HUES64 (cell line): Measurements from ENCODE around the gene ZDHHC7.

Source experiments
- H3K27ac ChIP-seq: 2 replicates; pipeline ENCODE4 v1.7.0; 2013; ENCODE audit warnings: low read depth, low read length, inconsistent platforms
- H3K27me3 ChIP-seq: 2 replicates; pipeline ENCODE4 v1.6.1; 2013; ENCODE audit warnings: mild to moderate bottlenecking, low read length; ENCODE audit not compliant: insufficient read depth
- H3K36me3 ChIP-seq: 2 replicates; pipeline ENCODE4 v1.6.1; 2013; ENCODE audit warnings: mild to moderate bottlenecking, low read length; ENCODE audit not compliant: insufficient read depth
- H3K4me1 ChIP-seq: 2 replicates; pipeline ENCODE4 v1.6.1; 2013; ENCODE audit warnings: mild to moderate bottlenecking, low read length, moderate library complexity; ENCODE audit not compliant: insufficient read depth
- H3K4me3 ChIP-seq: 2 replicates; pipeline ENCODE4 v1.5.1; 2013; ENCODE audit warnings: mild to moderate bottlenecking, low read length, moderate library complexity
- H3K9ac ChIP-seq: 2 replicates; pipeline ENCODE4 v1.6.1; 2013; ENCODE audit warnings: mild to moderate bottlenecking, low read depth, low read length
- H3K9me3 ChIP-seq: 2 replicates; pipeline ENCODE4 v1.6.1; 2013; ENCODE audit warnings: low read depth, low read length; ENCODE audit not compliant: insufficient read depth
- WGBS: fragments of 150-250, 120-280 bp; methylation state at CpG from one replicate; pipeline ENCODE4 v1.1.7; 2013; ENCODE audit warnings: missing lambda C conversion rate; 5-methylcytosine and 5-hydroxymethylcytosine counted together

The ZDHHC7 gene

GRCh38 chr16:84973776-84974523 is 37.4 kb downstream of the ZDHHC7 start:
- H3K36me3 ChIP-seq = peaks cover 50% of the 10 kb centered on the region
- no peak overlapping the region for H3K27ac ChIP-seq
- no peaks in the 10 kb centered on the region for H3K4me1 ChIP-seq
- H3K9ac ChIP-seq = no peak overlapping the region
- WGBS = 90% methylated on average over 21 of the region's 23 CpGs
- H3K27me3 ChIP-seq = no peaks in the 10 kb centered on the region
- no peak overlapping the region for H3K4me3 ChIP-seq
- H3K9me3 ChIP-seq = no peaks in the 10 kb centered on the region

- Histone ChIP-seq H3K27me3 (no peaks in the 10 kb centered on the region), H3K4me3 (no peak overlapping the region), H3K36me3 (peaks cover 44% of the 10 kb centered on the region), H3K9me3 (no peaks in the 10 kb centered on the region), H3K27ac (no peak overlapping the region), H3K9ac (no peak overlapping the region), H3K4me1 (no peaks in the 10 kb centered on the region)
- 93% methylated on average over 15 of the region's 15 CpGs for WGBS
Observed at GRCh38 chr16:84973236-84973635, 38.1 kb downstream of the ZDHHC7 start.

GRCh38 chr16:84970447-84971127 is 40.7 kb downstream of the ZDHHC7 start:
- Histone ChIP-seq H3K36me3 (peaks cover 18% of the 10 kb centered on the region), H3K27ac (no peak overlapping the region), H3K9ac (no peak overlapping the region), H3K4me1 (no peaks in the 10 kb centered on the region), H3K27me3 (no peaks in the 10 kb centered on the region), H3K9me3 (no peaks in the 10 kb centered on the region), H3K4me3 (no peak overlapping the region)
- WGBS = 35% methylated on average over 18 of the region's 18 CpGs

GRCh38 chr16:84967828-84968227 is 43.5 kb downstream of the ZDHHC7 start:
- H3K27ac ChIP-seq = no peak overlapping the region
- WGBS = 93% methylated on average over 16 of the region's 16 CpGs
- no peaks in the 10 kb centered on the region for H3K4me1 ChIP-seq
- no peaks in the 10 kb centered on the region for H3K9me3 ChIP-seq
- no peaks in the 10 kb centered on the region for H3K36me3 ChIP-seq
- no peak overlapping the region for H3K4me3 ChIP-seq
- H3K9ac ChIP-seq = no peak overlapping the region
- no peaks in the 10 kb centered on the region for H3K27me3 ChIP-seq

- WGBS = 91% methylated on average over 43 of the region's 43 CpGs
- Histone ChIP-seq H3K9ac (no peak overlapping the region), H3K4me3 (no peak overlapping the region), H3K36me3 (no peaks in the 10 kb centered on the region), H3K27ac (no peak overlapping the region), H3K27me3 (no peaks in the 10 kb centered on the region), H3K4me1 (no peaks in the 10 kb centered on the region), H3K9me3 (no peaks in the 10 kb centered on the region)
Observed at GRCh38 chr16:84965428-84966415, 45.6 kb downstream of the ZDHHC7 start.

- Histone ChIP-seq H3K4me3 (no peak overlapping the region), H3K4me1 (no peaks in the 10 kb centered on the region), H3K9me3 (no peaks in the 10 kb centered on the region), H3K36me3 (no peaks in the 10 kb centered on the region), H3K9ac (no peak overlapping the region), H3K27me3 (no peaks in the 10 kb centered on the region), H3K27ac (no peak overlapping the region)
- WGBS = 94% methylated on average over 18 of the region's 19 CpGs
Observed at GRCh38 chr16:84964386-84965128, 46.8 kb downstream of the ZDHHC7 start.

- 80% methylated on average over 8 of the region's 8 CpGs for WGBS
- H3K27ac ChIP-seq = no peak overlapping the region
- H3K4me3 ChIP-seq = no peak overlapping the region
- no peaks in the 10 kb centered on the region for H3K27me3 ChIP-seq
- no peaks in the 10 kb centered on the region for H3K9me3 ChIP-seq
- H3K4me1 ChIP-seq = no peaks in the 10 kb centered on the region
- no peaks in the 10 kb centered on the region for H3K36me3 ChIP-seq
- H3K9ac ChIP-seq = no peak overlapping the region
Observed at GRCh38 chr16:84963066-84963465, 48.3 kb downstream of the ZDHHC7 start.

GRCh38 chr16:84960942-84961341 is 50.4 kb downstream of the ZDHHC7 start:
- 95% methylated on average over 3 of the region's 4 CpGs for WGBS
- Histone ChIP-seq H3K9me3 (no peaks in the 10 kb centered on the region), H3K4me3 (no peak overlapping the region), H3K4me1 (no peaks in the 10 kb centered on the region), H3K27ac (no peak overlapping the region), H3K9ac (no peak overlapping the region), H3K27me3 (no peaks in the 10 kb centered on the region), H3K36me3 (no peaks in the 10 kb centered on the region)

- 95% methylated on average over 17 of the region's 17 CpGs for WGBS
- H3K27me3 ChIP-seq = no peaks in the 10 kb centered on the region
- H3K27ac ChIP-seq = no peak overlapping the region
- no peaks in the 10 kb centered on the region for H3K4me1 ChIP-seq
- H3K4me3 ChIP-seq = no peak overlapping the region
- H3K9ac ChIP-seq = no peak overlapping the region
- no peaks in the 10 kb centered on the region for H3K9me3 ChIP-seq
- H3K36me3 ChIP-seq = no peaks in the 10 kb centered on the region
Observed at GRCh38 chr16:84959784-84960417, 51.4 kb downstream of the ZDHHC7 start.

- no peaks in the 10 kb centered on the region for H3K36me3 ChIP-seq
- H3K4me1 ChIP-seq = no peaks in the 10 kb centered on the region
- whole genome bisulfite sequencing = 91% methylated on average over 13 of the region's 13 CpGs
- H3K4me3 ChIP-seq = no peak overlapping the region
- H3K9me3 ChIP-seq = no peaks in the 10 kb centered on the region
- H3K27me3 ChIP-seq = no peaks in the 10 kb centered on the region
- H3K27ac ChIP-seq = no peak overlapping the region
- no peak overlapping the region for H3K9ac ChIP-seq
Observed at GRCh38 chr16:84959045-84959576, 52.2 kb downstream of the ZDHHC7 start.
